GM18858 (cell line): ENCODE data around the gene C1orf210.

Source experiments
- ATAC-seq: cut with Tn5 transposase; IDR thresholded peaks from one replicate; pipeline ENCODE4 v1.9.1; 2021; ENCODE audit not compliant: unreplicated experiment

Gene C1orf210

DNA sequence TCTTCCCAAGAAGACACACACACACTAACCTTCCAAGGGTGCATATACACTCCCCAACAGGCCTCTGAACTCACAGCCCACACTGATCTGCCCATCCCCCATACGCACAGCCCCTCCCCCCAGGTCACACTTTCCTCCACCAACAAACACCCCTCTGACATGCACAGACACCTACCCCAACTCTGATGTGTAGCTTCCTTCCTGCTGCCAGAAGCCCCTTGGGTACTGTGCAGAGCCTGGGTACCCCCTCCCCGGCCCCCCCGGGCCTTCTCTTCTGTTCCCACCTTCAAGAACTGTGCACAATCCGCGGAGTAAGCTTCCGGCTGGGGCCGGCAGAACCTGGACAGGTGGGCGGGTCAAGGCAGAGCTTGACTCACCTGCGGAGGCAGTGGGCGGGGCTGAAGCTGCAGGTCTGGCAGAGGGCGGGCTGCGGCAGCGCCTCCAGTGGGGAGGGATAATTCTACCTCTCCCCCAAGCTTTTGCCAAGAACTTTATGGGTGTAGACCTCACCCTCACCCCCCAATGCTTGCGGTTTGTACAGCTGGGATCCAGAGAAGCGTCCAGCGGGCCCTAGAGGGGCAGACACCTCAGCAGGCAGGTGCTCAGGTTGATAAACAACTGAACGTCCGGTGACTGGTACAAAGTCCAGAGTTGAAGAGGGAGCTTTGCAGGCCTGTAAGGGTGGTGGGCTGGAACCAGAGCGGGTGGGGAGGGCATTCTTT is at the start of gene C1orf210:
Gene C1orf210, minus strand, starts transcription at position 313 of the 722 bp plus-strand sequence. CDS start 2,311 bp downstream, outside the sequence.
- no peak for ATAC-seq

DNA sequence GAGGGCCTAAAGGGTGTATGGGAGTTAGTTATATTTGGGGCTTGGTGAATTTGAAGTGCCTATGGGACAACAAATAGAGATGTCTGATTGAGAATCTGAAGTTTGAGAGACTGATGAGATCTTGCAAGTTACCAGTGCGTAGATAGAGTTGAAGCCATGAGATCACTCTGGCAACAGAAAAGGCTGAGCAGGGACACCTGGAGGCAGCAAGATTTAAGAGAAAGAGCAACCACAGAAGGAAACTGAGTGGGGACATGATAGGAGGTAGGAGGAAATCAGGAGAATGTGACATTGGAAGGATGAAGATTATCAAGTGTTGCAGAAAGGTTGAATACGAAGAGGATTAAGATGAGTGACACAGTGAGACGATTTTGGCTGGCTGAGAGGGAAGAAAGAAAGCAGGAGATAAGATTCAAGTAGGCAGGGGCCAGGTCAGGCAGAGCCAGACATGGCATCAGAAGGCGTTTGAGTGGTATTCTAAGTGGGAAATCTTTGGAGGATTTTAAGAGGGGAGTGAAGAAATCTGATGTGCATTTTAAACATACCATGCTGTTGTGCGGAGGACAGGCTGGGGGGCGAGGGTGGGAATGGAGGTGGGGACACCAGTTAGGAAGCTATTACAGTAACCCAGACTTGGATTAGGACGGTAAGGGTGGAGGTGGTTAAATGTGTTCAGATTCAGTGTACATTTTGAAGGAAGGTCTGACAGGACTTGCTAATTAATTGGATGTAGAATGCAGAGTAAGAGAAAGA is 49.2 kb upstream of the C1orf210 start:
- ATAC-seq = no peak

DNA sequence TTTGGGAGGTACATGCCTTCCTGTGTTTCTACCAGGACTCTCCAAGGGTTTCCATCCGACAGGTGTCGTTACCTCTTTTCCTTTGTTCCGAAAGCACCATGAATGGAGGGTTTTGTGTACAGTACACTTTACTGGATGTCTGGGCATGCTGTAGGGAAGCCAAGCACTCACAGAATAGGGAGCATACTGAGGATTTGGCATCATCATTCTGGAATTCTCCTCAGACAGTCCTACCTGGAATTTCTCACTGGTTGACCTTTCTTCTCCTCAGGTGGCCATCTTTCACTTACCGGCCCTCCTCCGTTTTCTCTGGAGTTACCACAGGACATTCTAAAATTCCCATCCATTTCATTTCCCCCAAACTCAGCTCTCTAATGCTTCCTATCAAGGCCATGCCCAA is 46.3 kb upstream of the C1orf210 start:
- ATAC-seq = no peak

DNA sequence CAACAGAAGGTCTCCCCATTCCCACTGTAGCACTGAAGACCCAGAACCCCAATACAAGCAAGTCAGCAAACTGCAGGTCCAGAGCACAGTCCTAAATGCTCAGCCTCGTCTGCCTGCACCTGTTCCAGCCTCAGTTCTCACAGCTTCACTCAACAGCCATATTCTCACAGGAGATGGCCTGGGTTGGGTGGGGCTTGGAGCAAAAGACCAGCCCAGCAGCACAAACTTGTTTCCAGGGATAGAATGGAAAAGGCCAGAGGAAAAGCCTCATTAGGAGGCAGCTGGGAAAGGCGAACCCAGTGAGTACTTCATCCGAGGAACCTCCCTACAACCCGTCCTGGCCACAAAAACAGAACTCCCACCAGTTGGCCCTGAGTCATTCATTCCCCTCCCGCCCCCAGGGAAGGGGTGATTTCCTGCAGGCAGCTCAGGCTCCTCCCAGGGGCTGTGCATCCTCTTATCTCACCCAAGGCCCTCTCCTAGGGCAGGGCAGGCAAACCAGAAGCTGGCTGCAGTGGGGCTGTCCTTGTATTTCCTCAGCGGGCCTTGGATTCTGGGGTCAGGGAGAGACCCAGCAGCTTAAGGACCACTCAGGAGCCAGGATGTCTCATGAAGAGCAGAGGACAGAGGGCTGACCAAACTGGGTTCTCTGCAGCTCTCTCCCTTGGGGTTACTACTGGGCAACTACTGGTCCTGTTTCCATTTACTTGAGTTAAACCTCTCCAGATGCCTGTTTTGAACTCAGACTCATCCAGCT is 44.8 kb upstream of the C1orf210 start:
- ATAC-seq = no peak

DNA sequence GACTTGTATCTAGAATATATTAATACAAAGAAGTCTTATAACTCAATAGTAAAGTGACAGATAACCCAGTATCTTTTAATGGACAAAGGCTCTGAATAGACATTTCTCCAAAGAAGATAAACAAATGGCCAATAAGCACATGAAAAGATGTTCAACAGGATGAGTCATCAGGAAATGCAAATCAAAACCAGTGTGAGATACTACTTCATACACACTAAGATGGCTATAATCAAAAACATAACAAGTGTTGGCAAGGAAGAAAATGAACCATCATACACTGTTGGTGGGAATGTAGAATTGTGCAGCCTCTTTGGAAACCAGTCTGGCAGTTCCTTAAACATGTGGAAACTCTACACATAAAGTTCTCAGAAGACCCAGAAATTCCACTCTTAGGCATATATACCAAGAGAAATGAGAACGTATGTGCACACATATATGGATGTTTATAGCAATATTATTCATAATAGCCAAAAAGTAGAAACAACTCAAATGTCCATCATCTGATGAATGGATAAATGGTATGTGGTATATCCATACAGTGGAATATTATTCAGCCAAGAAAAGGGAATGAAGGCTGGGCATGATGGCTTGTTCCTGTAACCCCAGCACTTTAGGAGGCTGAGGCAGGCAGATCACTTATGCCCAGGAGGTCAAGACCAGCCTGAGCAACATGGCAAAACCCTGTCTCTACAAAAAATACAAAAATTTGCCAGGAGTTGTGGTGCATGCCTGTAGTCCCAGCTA is 42.3 kb upstream of the C1orf210 start:
- ATAC-seq = no peak

DNA sequence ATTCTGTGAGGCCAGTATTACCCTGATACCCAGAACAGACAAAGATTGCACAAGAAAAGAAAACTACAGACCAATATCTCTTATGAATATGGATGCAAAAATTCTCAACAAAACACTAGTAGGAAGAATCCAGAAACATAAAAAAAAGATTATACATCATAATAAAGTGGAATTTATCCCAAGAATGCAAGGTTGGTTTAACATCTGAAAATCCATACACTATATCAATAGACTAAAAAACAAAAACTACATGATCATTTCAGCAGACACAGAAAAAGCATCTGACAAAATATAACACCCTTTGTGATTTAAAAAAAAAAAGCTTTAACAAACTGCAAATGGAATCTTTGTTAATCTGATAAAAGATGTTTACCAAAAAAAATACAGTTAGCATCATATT is 40.0 kb upstream of the C1orf210 start:
- ATAC-seq = no peak

DNA sequence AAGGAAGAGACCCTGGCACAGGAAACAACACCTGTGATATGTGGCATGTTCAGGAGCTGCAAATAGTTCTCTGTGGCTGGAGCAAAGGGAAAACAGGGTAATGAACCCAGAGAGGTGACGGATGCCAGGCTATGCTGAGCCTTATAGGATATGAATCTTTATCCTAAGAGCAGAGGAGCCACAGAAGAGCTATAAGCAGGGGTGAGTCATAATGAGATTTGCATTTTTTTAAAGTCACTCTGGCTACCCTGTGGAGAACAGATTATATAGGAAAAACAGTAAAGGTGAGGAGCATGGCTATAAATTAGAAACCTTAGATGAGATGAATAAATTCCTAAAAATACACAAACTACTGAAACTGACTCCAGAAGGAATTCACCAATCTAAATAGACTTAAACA is 39.4 kb upstream of the C1orf210 start:
- no peak for ATAC-seq

DNA sequence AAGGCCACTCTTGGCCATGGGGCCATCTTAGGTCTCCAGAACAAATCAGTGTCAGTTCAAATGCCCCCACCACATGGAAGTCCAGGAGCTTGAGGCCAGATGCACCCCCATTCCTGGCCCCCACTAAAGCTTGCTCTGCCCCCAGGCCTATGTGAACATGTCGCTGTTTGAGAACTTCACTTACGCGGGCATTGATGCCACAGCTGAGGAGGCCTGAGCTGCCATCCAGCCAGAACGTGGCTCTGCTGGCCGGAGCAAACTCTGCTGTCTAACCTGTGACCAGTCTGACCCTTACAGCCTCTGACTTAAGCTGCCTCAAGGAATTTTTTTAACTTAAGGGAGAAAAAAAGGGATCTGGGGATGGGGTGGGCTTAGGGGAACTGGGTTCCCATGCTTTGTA is 37.1 kb upstream of the C1orf210 start:
- ATAC-seq = no peak

DNA sequence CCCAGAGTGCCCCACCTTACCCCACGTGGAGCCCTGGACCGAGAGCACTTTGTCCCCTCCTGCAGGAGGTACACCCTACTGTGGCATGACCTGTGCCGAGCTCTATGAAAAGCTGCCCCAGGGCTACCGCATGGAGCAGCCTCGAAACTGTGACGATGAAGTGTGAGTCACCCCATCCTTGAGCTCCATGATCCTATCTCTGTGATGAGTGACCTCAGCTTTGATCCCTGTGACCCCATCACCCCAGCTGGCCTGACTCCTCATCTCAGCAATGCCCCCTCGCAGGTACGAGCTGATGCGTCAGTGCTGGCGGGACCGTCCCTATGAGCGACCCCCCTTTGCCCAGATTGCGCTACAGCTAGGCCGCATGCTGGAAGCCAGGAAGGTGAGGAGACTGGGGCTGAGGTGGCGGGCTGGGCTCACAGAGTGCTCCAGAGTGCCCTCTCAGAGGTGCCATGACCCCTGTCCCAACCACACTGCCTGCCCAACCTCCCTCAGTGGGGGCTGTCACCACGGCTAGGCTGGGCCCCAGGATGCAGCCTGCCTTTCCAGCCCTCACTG is 36.0 kb upstream of the C1orf210 start:
- no peak for ATAC-seq

DNA sequence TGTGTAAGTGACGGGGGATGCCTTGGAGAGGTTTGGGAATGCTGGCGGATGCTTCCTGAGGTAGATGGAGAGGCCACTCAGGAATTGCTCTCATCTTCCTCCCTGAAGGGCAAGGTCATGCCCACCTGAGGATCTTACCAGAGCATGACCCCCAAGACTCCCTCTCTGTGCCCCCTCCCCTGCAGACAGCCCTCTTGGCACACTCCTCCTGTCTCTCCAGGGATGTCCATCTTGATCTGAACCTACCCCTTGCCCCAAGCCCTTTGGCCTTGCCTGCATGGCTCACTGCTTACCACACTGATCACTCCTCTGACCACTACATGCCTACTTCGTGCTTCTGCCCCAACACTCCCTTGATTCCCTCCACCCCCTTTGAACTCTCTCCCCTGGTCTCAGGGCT is 34.4 kb upstream of the C1orf210 start:
- ATAC-seq = no peak

DNA sequence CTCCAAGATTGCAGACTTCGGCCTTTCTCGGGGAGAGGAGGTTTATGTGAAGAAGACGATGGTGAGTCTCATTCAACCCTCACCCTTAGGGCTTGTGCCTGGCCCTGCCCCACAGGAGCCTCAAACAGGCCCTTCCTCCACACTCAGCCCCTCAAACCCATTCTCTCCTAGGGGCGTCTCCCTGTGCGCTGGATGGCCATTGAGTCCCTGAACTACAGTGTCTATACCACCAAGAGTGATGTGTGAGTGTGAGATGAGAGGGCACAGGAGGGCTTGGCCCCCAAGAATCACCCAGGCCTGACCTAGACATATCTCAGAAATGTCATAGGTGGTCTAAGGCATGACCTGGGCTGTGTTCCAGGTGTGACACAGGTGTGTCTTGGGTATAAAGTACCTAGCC is 33.9 kb upstream of the C1orf210 start:
- no peak for ATAC-seq

DNA sequence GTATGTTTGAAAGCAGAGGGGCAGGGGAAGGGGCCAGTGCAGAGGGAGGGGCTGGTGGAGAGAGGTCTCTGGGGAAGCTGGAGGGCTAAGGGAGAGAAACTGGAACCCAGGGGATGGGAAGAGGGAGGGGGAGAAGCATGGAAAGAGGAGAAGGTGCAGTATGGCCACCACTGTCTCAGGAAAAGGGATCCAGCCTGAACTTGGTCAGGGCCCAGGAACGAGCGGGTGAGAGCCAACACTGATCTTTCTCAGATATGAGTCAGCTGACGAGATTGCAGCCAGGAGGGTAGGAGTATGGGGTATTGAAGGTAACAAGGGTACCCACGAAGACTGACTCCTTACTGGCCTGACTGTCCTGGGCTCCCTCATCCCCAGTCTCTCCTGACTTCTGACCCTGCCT is 33.5 kb upstream of the C1orf210 start:
- no peak for ATAC-seq

DNA sequence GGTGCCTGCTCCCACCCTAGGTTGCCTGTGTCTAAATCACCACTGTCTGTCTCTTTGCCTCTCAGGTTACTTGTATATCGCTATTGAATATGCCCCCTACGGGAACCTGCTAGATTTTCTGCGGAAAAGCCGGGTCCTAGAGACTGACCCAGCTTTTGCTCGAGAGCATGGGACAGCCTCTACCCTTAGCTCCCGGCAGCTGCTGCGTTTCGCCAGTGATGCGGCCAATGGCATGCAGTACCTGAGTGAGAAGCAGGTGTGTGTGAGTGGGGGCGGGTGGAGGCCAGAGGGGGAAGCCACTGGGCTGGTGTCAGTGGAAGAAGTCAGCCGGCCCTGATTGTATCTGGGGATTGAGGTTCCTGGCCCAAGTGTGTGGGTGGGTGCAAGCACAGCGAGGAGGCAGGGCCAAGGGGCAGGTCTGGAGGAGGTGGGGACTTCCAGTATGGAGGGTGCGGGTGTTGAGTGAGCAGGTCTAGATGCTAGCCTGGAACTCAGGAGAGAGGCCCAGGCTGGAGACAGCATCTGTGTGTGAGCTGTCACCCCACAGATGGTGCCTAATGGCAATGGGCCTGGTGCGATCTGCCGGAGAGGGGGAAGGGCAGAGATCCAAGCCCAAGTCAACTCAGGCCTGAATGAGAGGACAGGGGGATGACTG is 32.6 kb upstream of the C1orf210 start:
- ATAC-seq = no peak

DNA sequence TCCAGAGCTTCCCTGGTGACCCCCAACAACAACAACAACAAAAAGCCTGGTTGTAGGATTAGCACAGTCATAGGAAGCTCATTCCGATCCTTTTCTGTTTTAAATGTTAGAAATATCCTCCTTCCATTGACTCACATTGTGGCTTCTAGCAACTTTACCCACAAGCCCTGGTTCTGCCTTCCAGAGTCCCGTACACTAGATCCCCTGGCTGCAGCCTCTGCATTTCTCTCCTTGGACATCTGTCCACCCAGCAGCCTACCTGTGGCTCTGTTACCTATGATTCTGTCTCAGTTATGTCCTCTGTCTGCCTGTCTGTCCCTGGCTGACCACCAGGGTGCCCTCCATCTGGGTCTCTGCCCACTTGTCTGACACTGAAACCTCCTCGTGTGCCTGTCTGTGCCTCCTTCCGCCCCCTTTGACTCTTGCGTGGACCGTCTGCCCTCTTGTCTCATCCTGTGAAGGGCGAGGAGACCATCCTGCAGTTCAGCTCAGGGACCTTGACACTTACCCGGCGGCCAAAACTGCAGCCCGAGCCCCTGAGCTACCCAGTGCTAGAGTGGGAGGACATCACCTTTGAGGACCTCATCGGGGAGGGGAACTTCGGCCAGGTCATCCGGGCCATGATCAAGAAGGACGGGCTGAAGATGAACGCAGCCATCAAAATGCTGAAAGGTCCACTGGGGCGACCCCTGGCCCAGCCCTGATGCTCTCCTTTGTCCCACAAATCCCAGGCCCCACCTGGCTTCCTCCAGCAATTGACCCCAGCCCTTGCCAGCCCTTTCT is 31.5 kb upstream of the C1orf210 start:
- no peak for ATAC-seq

DNA sequence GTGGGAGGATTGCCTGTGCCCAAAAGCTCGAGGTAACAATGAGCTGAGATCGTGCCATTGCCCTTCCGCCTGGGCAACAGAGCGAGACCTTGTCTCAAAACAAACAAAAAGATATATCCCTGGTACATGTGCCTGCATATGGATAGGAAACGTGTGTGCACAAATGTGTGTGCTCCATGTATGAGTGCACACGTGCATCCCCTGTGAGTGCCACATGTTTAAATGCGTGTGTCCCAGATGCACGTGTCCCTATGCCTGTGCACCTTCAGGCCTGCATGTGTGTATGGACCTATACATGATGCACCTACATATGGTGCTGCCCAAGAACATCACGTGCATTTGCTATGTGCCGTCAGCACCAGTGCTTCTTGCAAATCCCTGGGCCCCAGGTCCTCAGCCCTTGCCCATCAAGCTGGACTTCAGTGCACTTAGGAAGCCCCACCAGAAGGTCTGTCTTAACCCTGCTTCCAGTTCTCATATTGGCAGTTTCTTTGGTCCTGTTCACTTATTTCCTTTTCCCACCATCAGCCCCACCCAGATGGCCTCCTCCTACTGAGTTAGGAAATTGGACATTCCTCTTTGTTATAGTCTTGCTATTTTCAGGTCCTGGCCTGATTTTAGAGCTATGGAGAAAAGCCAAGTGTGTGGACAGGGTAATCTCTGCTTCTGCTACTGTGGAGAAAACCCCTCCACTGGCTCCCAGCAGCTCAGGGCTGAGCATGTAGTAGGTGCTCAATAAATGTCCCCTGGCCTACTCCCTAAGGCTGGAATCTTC is 30.8 kb upstream of the C1orf210 start:
- no peak for ATAC-seq

DNA sequence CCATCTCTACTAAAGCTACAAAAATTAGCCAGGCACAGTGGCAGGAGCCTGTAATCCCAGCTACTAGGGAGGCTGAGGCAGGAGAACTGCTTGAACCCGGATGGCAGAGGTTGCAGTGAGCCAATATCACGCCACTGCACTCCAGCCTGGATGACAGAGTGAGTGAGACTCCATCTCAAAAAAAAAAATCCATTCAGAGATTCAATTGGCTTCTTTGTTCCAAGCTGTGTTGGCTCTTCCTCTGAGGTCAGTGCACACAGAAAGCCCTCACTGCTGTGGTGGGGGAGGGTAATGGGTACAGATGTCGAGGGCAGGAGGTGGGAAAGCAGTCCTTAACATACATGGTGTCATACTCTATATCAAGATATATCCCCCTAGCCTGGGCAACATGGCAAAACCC is 30.1 kb upstream of the C1orf210 start:
- no peak for ATAC-seq

DNA sequence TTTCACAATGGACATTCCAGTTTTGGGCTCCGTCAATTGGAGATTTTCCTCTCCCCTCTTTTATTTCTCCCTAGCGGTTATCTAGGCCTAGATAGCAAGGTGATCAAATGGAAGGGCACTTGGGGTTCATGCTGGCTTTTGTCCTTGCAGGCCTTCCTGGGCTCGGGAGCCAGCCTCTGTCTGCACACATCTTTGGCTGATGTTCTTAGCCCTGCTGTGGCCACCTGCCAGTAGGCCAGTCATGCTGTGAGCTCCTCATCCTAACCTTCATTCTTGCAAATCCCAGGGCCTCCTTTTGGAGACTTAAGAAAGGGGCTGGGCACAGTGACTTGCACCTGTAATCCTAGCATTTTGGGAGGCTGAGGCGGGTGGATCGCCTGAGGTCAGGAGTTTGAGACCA is 28.9 kb upstream of the C1orf210 start:
- no peak for ATAC-seq

DNA sequence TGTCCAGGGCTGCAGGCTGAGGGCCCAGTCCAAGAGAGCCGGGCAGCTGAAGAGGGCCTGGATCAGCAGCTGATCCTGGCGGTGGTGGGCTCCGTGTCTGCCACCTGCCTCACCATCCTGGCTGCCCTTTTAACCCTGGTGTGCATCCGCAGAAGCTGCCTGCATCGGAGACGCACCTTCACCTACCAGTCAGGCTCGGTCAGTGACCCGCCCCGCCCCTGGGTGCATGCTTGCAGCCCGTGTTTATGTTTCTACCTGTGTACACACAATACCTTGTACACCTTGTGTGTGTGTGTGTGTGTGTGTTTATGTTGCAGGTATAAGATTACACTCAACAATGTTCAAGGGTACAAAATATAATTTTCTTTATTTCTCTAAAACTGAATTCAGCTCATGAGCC is 28.4 kb upstream of the C1orf210 start:
- ATAC-seq = no peak
